Keratinocyte (primary cell): ENCODE data around the gene MED9. TPM values are rescaled to one million over a fixed set of nuclear protein-coding genes. Genes with fewer than 3 reads are reported as not detected.

Experiments
- DNase-seq: peaks from one replicate; pipeline ENCODE4 v3.0.0-alpha.2; 2011; ENCODE audit warnings: low read depth, missing footprints, low spot score
- FAIRE-seq: peaks from 2 replicates; lab custom pipeline; 2011; peaks lifted over from hg19 to GRCh38; lab: Jason Lieb, UNC
- H2AFZ ChIP-seq: 2 replicates; pipeline ENCODE4 v1.6.0; 2012; ENCODE audit warnings: low read length, control low read depth, inconsistent platforms; ENCODE audit not compliant: control insufficient read depth
- H3K27ac ChIP-seq: 2 replicates; pipeline ENCODE4 v1.5.1; 2011; ENCODE audit warnings: low read length; ENCODE audit not compliant: control insufficient read depth, insufficient read depth
- H3K27me3 ChIP-seq: 3 replicates; pipeline ENCODE4 v1.6.0; 2011; ENCODE audit warnings: low read length; ENCODE audit not compliant: control insufficient read depth, insufficient read depth; ENCODE audit errors: extremely low read depth
- H3K36me3 ChIP-seq, 2 experiments: 2 replicates in 1 of 2; 3 replicates in 1 of 2; pipeline ENCODE4 v1.5.1; 2011; ENCODE audit warnings: low read length in 2 of 2, mild to moderate bottlenecking in 1 of 2; ENCODE audit not compliant: control insufficient read depth in 2 of 2, insufficient read depth in 2 of 2; ENCODE audit errors: extremely low read depth in 1 of 2
- H3K4me1 ChIP-seq: 3 replicates; pipeline ENCODE4 v1.5.1; 2011; ENCODE audit warnings: low read length; ENCODE audit not compliant: control insufficient read depth, insufficient read depth; ENCODE audit errors: extremely low read depth
- H3K4me2 ChIP-seq: 3 replicates; pipeline ENCODE4 v1.6.0; 2011; ENCODE audit warnings: low read depth, low read length; ENCODE audit not compliant: control insufficient read depth, insufficient read depth; ENCODE audit errors: extremely low read depth
- H3K4me3 ChIP-seq, 3 experiments: fragments of 200-600 bp in 1 of 3; sonication (generic) in 1 of 3; 2 replicates in 2 of 3; 3 replicates in 1 of 3; pipeline ENCODE4 v1.5.1; 2011 to 2016; ENCODE audit warnings: low read length in 3 of 3, mild to moderate bottlenecking in 3 of 3, control low read depth in 2 of 3, inconsistent platforms in 1 of 3, low read depth in 1 of 3, mixed read lengths in 1 of 3, mixed run types in 1 of 3, moderate library complexity in 1 of 3; ENCODE audit not compliant: control insufficient read depth in 2 of 3, insufficient read depth in 2 of 3; ENCODE audit errors: extremely low read depth in 1 of 3
- H3K79me2 ChIP-seq: 2 replicates; pipeline ENCODE4 v1.6.0; 2012; ENCODE audit warnings: low read length; ENCODE audit not compliant: control insufficient read depth, insufficient read depth
- H3K9ac ChIP-seq: 3 replicates; pipeline ENCODE4 v1.6.0; 2011; ENCODE audit warnings: low read length; ENCODE audit not compliant: control insufficient read depth, insufficient read depth; ENCODE audit errors: extremely low read depth
- H3K9me1 ChIP-seq: 3 replicates; pipeline ENCODE4 v1.6.0; 2011; ENCODE audit warnings: low read length; ENCODE audit not compliant: control insufficient read depth, insufficient read depth; ENCODE audit errors: extremely low read depth
- H3K9me3 ChIP-seq: 2 replicates; pipeline ENCODE4 v1.5.1; 2012; ENCODE audit warnings: low read depth, low read length; ENCODE audit not compliant: control insufficient read depth
- H4K20me1 ChIP-seq: 3 replicates; pipeline ENCODE4 v1.6.0; 2011; ENCODE audit warnings: low read length; ENCODE audit not compliant: control insufficient read depth, insufficient read depth; ENCODE audit errors: extremely low read depth
- CTCF ChIP-seq, 3 experiments: IDR thresholded peaks in 1 of 3; conservative IDR thresholded peaks in 1 of 3; optimal IDR thresholded peaks in 1 of 3; 2 replicates in 2 of 3; 3 replicates in 1 of 3; pipeline versions ENCODE3 to v1.5.1; 2011; ENCODE audit warnings: low read length in 3 of 3, mild to moderate bottlenecking in 3 of 3, moderate library complexity in 2 of 3, control low read depth in 1 of 3, inconsistent platforms in 1 of 3; ENCODE audit not compliant: insufficient read depth in 2 of 3; ENCODE audit errors: extremely low read depth in 1 of 3
- EZH2 ChIP-seq: IDR thresholded peaks from one replicate; pipeline ENCODE4 v1.6.1; 2012; ENCODE audit warnings: inconsistent platforms, mild to moderate bottlenecking, low read length, moderate library complexity
- dilution Hi-C: fragments of 300-500 bp; cut with MboI; formaldehyde crosslinking; loops from one replicate; pipeline ENCODE4 v1.7.0; 2020; ENCODE audit warnings: low sequenced_read_pairs; ENCODE audit not compliant: extremely low pct_ligation_motif_present
- polyA plus RNA-seq, 5 experiments: library from polyadenylated mRNA; depleted of rRNA in 3 of 5; stranded (reverse) in 3 of 5; stranded (forward) in 1 of 5; unstranded in 1 of 5; fragments of >200 nt; gene quantifications; 1 replicate in 1 of 5; 2 replicates in 3 of 5; 3 replicates in 1 of 5; pipeline versions ENCODE4 v1.2.1 to v1.2.3, GENCODE V29; 2011 to 2012; ENCODE audit warnings: missing spikeins in 2 of 5, low read depth in 1 of 5, low replicate concordance in 1 of 5

MED9 gene
- polyA plus RNA-seq, 1 donor (not counting 4 experiments of a cell fraction or from before 2014, with no cell fraction given) = 6.9 TPM

- FAIRE-seq = no peak
- no peaks in the 10 kb centered on the region for H3K79me2 ChIP-seq
- no peak overlapping the region for H3K4me2 ChIP-seq
- no peaks in the 10 kb centered on the region for H3K9me3 ChIP-seq
- H3K9me1 ChIP-seq = no peaks in the 10 kb centered on the region
- H3K36me3 ChIP-seq = no peaks in the 10 kb centered on the region
- H4K20me1 ChIP-seq = peaks cover 38% of the 10 kb centered on the region
- TF ChIP-seq CTCF (optimal IDR thresholded peaks at IDR 0.05 in 1 of 3, IDR thresholded peaks at IDR 0.05 in 1 of 3, conservative IDR thresholded peaks at IDR 0.05 in 1 of 3; ENCODE audit: extremely low read depth in 1 of 3, insufficient read depth in 2 of 3, low read length in 3 of 3) (no peak), EZH2 (no peak)
- dilution Hi-C loops = no loop called here
- DNase-seq = no peak
- peaks cover 10% of the 10 kb centered on the region for H3K4me1 ChIP-seq
- no peak overlapping the region for H2AFZ ChIP-seq
- H3K4me3 ChIP-seq = no peak overlapping the region
- no peak overlapping the region for H3K27ac ChIP-seq
- peaks cover 59% of the 10 kb centered on the region for H3K27me3 ChIP-seq
- no peak overlapping the region for H3K9ac ChIP-seq
Measured at GRCh38 chr17:17512866-17513265, 36.1 kb downstream of the MED9 start.

GRCh38 chr17:17513626-17514025 lies 36.8 kb downstream of the MED9 start:
- no peak for FAIRE-seq
- TF ChIP-seq EZH2 (no peak), CTCF (optimal IDR thresholded peaks at IDR 0.05 in 1 of 3, IDR thresholded peaks at IDR 0.05 in 1 of 3, conservative IDR thresholded peaks at IDR 0.05 in 1 of 3; ENCODE audit: extremely low read depth in 1 of 3, insufficient read depth in 2 of 3, low read length in 3 of 3) (no peak)
- Histone ChIP-seq H3K4me2 (no peak overlapping the region), H3K79me2 (no peaks in the 10 kb centered on the region), H3K27ac (no peak overlapping the region), H3K27me3 (peaks cover 64% of the 10 kb centered on the region), H3K9me3 (no peaks in the 10 kb centered on the region), H3K36me3 (no peaks in the 10 kb centered on the region), H3K9me1 (no peaks in the 10 kb centered on the region), H3K4me3 (no peak overlapping the region), H3K9ac (no peak overlapping the region), H3K4me1 (peaks cover 10% of the 10 kb centered on the region), H2AFZ (no peak overlapping the region), H4K20me1 (peaks cover 38% of the 10 kb centered on the region)
- dilution Hi-C loops = no loop called here
- no peak for DNase-seq
